Effector CD8-positive, alpha-beta T cell (primary cell): ENCODE measurements around the gene DSTYK.

Experiments used
- DNase-seq: peaks from one replicate; lab custom pipeline; 2025; lab: John Stamatoyannopoulos, UW

DSTYK gene

GRCh38 chr1:205128050-205128449 lies 83.5 kb downstream of the DSTYK start:
- DNase-seq: no peak

GRCh38 chr1:205127646-205128045 lies 83.9 kb downstream of the DSTYK start:
- DNase-seq: no peak

GRCh38 chr1:205124726-205125125 lies 86.8 kb downstream of the DSTYK start:
- DNase-seq: no peak

GRCh38 chr1:205122489-205122882 lies 89.0 kb downstream of the DSTYK start:
- DNase-seq: no peak

- DNase-seq: peak; percentile 90
Observed at GRCh38 chr1:205121660-205122488, 89.6 kb downstream of the DSTYK start, which contains the start of gene RBBP5. TSS of gene RBBP5 (minus strand) at chr1:205121978. CDS start at chr1:205121873, 105 bp downstream.

GRCh38 chr1:205118752-205119151 lies 92.8 kb downstream of the DSTYK start:
- DNase-seq: no peak

- DNase-seq: no peak
Observed at GRCh38 chr1:205111354-205111753, 100.1 kb downstream of the DSTYK start.

- no peak for DNase-seq
Observed at GRCh38 chr1:205109711-205110110, 101.8 kb downstream of the DSTYK start.

- DNase-seq: no peak
Observed at GRCh38 chr1:205109269-205109668, 102.2 kb downstream of the DSTYK start.

- no peak for DNase-seq
Observed at GRCh38 chr1:205108464-205108863, 103.0 kb downstream of the DSTYK start.

- no peak for DNase-seq
Observed at GRCh38 chr1:205107327-205107726, 104.2 kb downstream of the DSTYK start.

GRCh38 chr1:205102404-205102803 lies 109.1 kb downstream of the DSTYK start:
- DNase-seq: no peak

- no peak for DNase-seq
Observed at GRCh38 chr1:205098242-205098641, 113.3 kb downstream of the DSTYK start.

- no peak for DNase-seq
Observed at GRCh38 chr1:205095422-205095821, 116.1 kb downstream of the DSTYK start.
